WTC11 (cell line): ENCODE measurements around the gene SLC25A25. TPM values are rescaled to one million over a fixed set of nuclear protein-coding genes. Genes with fewer than 3 reads are reported as not detected.

Experiments
- ATAC-seq: fragments of 200-7000 bp; cut with Tn5 transposase; 2 replicates; pipeline ENCODE4 v1.10.0; 2021; ENCODE audit warnings: mild to moderate bottlenecking, moderate library complexity
- CTCF ChIA-PET: fragments of 300-600 bp; sonication (Branson Sonifier 250); formaldehyde crosslinking; loops from one replicate; lab custom pipeline; 2021; ENCODE audit warnings: antibody characterized with exemption; lab: Charles Lee
- POLR2A ChIA-PET: fragments of 350-600 bp; sonication (Branson Sonifier 250); formaldehyde crosslinking; loops from one replicate; lab custom pipeline; 2021; ENCODE audit warnings: antibody characterized with exemption; lab: Charles Lee
- DNase-seq: peaks from one replicate; pipeline ENCODE4 v3.0.0; 2021; ENCODE audit warnings: low spot score
- H3K27ac Mint-ChIP-seq: 2 replicates; pipeline ENCODE4 v1.8.0; 2021; ENCODE audit warnings: mixed read lengths
- H3K27me3 Mint-ChIP-seq: 2 replicates; pipeline ENCODE4 v1.8.0; 2021; ENCODE audit warnings: low read depth, mild to moderate bottlenecking, moderate library complexity, mixed read lengths
- H3K36me3 Mint-ChIP-seq: 2 replicates; pipeline ENCODE4 v1.8.0; 2021; ENCODE audit warnings: mixed read lengths
- H3K4me1 Mint-ChIP-seq: 2 replicates; pipeline ENCODE4 v1.8.0; 2022; ENCODE audit warnings: mixed read lengths
- H3K4me3 Mint-ChIP-seq: 2 replicates; pipeline ENCODE4 v1.8.0; 2021; ENCODE audit warnings: mild to moderate bottlenecking, moderate library complexity, mixed read lengths
- H3K9me3 Mint-ChIP-seq: 2 replicates; pipeline ENCODE4 v1.8.0; 2021; ENCODE audit warnings: mixed read lengths
- AFF4 ChIP-seq: sonication (generic); formaldehyde crosslinking; IDR thresholded peaks from 2 replicates; pipeline ENCODE4 v1.8.1; 2023; ENCODE audit warnings: mild to moderate bottlenecking, missing genetic modification reagents, borderline replicate concordance
- CDX4 ChIP-seq: fragments of 250-450 bp; sonication (Bioruptor Pico); IDR thresholded peaks from 2 replicates; pipeline ENCODE4 v1.9.0; 2021; ENCODE audit warnings: moderate library complexity, mild to moderate bottlenecking, inconsistent platforms, borderline replicate concordance
- E2F1 ChIP-seq: sonication (generic); formaldehyde crosslinking; IDR thresholded peaks from 2 replicates; pipeline ENCODE4 v1.8.0; 2022; ENCODE audit warnings: mild to moderate bottlenecking, missing genetic modification reagents
- ELF4 ChIP-seq: sonication (generic); formaldehyde crosslinking; IDR thresholded peaks from 2 replicates; pipeline ENCODE4 v1.8.1; 2022; ENCODE audit warnings: low read depth, mild to moderate bottlenecking, moderate library complexity, missing genetic modification reagents
- ESRRA ChIP-seq: sonication (generic); formaldehyde crosslinking; IDR thresholded peaks from 2 replicates; pipeline ENCODE4 v1.8.1; 2022; ENCODE audit warnings: mild to moderate bottlenecking, missing genetic modification reagents, borderline replicate concordance
- FOXJ3 ChIP-seq: sonication (generic); formaldehyde crosslinking; IDR thresholded peaks from 2 replicates; pipeline ENCODE4 v1.9.0; 2021; ENCODE audit warnings: missing genetic modification reagents, mild to moderate bottlenecking, borderline replicate concordance
- GABPB1 ChIP-seq: sonication (generic); formaldehyde crosslinking; IDR thresholded peaks from 2 replicates; pipeline ENCODE4 v1.8.1; 2023; ENCODE audit warnings: mild to moderate bottlenecking, missing genetic modification reagents
- HMGXB4 ChIP-seq: sonication (generic); formaldehyde crosslinking; IDR thresholded peaks from 2 replicates; pipeline ENCODE4 v1.8.1; 2023; ENCODE audit warnings: mild to moderate bottlenecking, moderate library complexity, missing genetic modification reagents
- MXD4 ChIP-seq: fragments of 250-450 bp; sonication (Bioruptor Pico); IDR thresholded peaks from 2 replicates; pipeline ENCODE4 v1.8.0; 2021; ENCODE audit warnings: mild to moderate bottlenecking, moderate library complexity, borderline replicate concordance
- NR2C2 ChIP-seq: sonication (generic); formaldehyde crosslinking; IDR thresholded peaks from 2 replicates; pipeline ENCODE4 v1.8.0; 2022; ENCODE audit warnings: mild to moderate bottlenecking, missing genetic modification reagents
- RELA ChIP-seq: sonication (generic); formaldehyde crosslinking; IDR thresholded peaks from 2 replicates; pipeline ENCODE4 v1.8.1; 2022; ENCODE audit warnings: missing genetic modification reagents, mild to moderate bottlenecking, borderline replicate concordance
- TCF7 ChIP-seq: sonication (generic); formaldehyde crosslinking; IDR thresholded peaks from 2 replicates; pipeline ENCODE4 v1.8.0; 2022; ENCODE audit warnings: mild to moderate bottlenecking, low read depth, missing genetic modification reagents, moderate library complexity
- USF2 ChIP-seq: sonication (generic); formaldehyde crosslinking; IDR thresholded peaks from 2 replicates; pipeline ENCODE4 v1.8.1; 2023; ENCODE audit warnings: mild to moderate bottlenecking, missing genetic modification reagents, moderate library complexity
- ZBTB21 ChIP-seq: sonication (generic); formaldehyde crosslinking; IDR thresholded peaks from 2 replicates; pipeline ENCODE4 v1.8.1; 2023; ENCODE audit warnings: mild to moderate bottlenecking, missing genetic modification reagents, borderline replicate concordance
- ZNF317 ChIP-seq: sonication (generic); formaldehyde crosslinking; IDR thresholded peaks from 2 replicates; pipeline ENCODE4 v1.8.1; 2023; ENCODE audit warnings: low read depth, mild to moderate bottlenecking, moderate library complexity, missing genetic modification reagents, borderline replicate concordance
- ZNF423 ChIP-seq: fragments of 250-450 bp; sonication (Bioruptor Pico); IDR thresholded peaks from 2 replicates; pipeline ENCODE4 v2.1.2; 2022; ENCODE audit warnings: mild to moderate bottlenecking, moderate library complexity
- total RNA-seq: library from RNA; stranded (reverse); gene quantifications from 3 replicates; pipeline ENCODE4 v1.2.3, GENCODE V29; 2021

Gene SLC25A25
- total RNA-seq, 1 experiment from 2014 or later = 17.4 TPM

- DNase-seq (no peak), ATAC-seq (no peak)
- POLR2A ChIA-PET = interaction anchor here (0.6 to 1.5 kb wide), 2 partner anchors 8 to 29 kb away, joined by 3 to 15 read pairs; partner anchors contain the start of gene BBLN
- CTCF ChIA-PET = interaction anchor here (0.9 to 4.4 kb wide), 5 partner anchors 7 to 35 kb away, joined by 3 to 44 read pairs (median 36); partner anchors contain the start of gene BBLN
- Mint-ChIP-seq H3K36me3 (no peaks in the 10 kb centered on the region), H3K9me3 (no peaks in the 10 kb centered on the region), H3K27me3 (peaks cover 7% of the 10 kb centered on the region; the same call in 1 of the 2 replicates), H3K4me3 (no peak overlapping the region), H3K27ac (no peak overlapping the region), H3K4me1 (peaks cover 12% of the 10 kb centered on the region)
- TF ChIP-seq ESRRA (no peak), CDX4 (CRISPR knock-in tag) (no peak), ELF4 (CRISPR knock-in tag) (no peak), AFF4 (CRISPR knock-in tag) (no peak)
Observed at GRCh38 chr9:128152133-128153059, 84.4 kb downstream of the SLC25A25 start.

GRCh38 chr9:128153060-128153946 is 85.3 kb downstream of the SLC25A25 start:
- DNase-seq (no peak), ATAC-seq (no peak)
- peaks cover 12% of the 10 kb centered on the region for H3K4me1 Mint-ChIP-seq
- no peaks in the 10 kb centered on the region for H3K36me3 Mint-ChIP-seq
- no peaks in the 10 kb centered on the region for H3K9me3 Mint-ChIP-seq
- no peak for TF ChIP-seq ZNF423
- TF ChIP-seq MXD4 (CRISPR knock-in tag) = no peak
- no peak for TF ChIP-seq ZBTB21 (CRISPR knock-in tag)
- no peak overlapping the region for H3K27ac Mint-ChIP-seq
- POLR2A ChIA-PET = interaction anchor here (0.6 kb wide), 1 partner anchor 28 kb away, joined by 15 read pairs; no protein-coding TSS in a partner anchor
- peaks cover 7% of the 10 kb centered on the region; the same call in 1 of the 2 replicates for H3K27me3 Mint-ChIP-seq
- CTCF ChIA-PET = interaction anchor here (4.0 to 4.4 kb wide), 2 partner anchors 28 to 36 kb away, joined by 36 to 44 read pairs; no protein-coding TSS in a partner anchor
- H3K4me3 Mint-ChIP-seq = no peak overlapping the region

GRCh38 chr9:128153947-128154695 is 86.1 kb downstream of the SLC25A25 start:
- no peak for DNase-seq
- no peak overlapping the region for H3K27ac Mint-ChIP-seq
- H3K4me3 Mint-ChIP-seq = no peak overlapping the region
- H3K4me1 Mint-ChIP-seq = peaks cover 12% of the 10 kb centered on the region
- POLR2A ChIA-PET = interaction anchor here (0.6 kb wide), 1 partner anchor 75 kb away, joined by 6 read pairs; no protein-coding TSS in a partner anchor
- peaks cover 7% of the 10 kb centered on the region; the same call in 1 of the 2 replicates for H3K27me3 Mint-ChIP-seq
- no peaks in the 10 kb centered on the region for H3K36me3 Mint-ChIP-seq
- CTCF ChIA-PET = no interaction called here
- no peaks in the 10 kb centered on the region for H3K9me3 Mint-ChIP-seq
- ATAC-seq = no peak
- TF ChIP-seq ZNF317 (no peak), E2F1 (no peak), FOXJ3 (CRISPR knock-in tag) (no peak), NR2C2 (CRISPR knock-in tag) (no peak), GABPB1 (no peak), ZBTB21 (CRISPR knock-in tag) (no peak), TCF7 (CRISPR knock-in tag) (no peak), RELA (no peak), HMGXB4 (no peak), USF2 (CRISPR knock-in tag) (no peak)
